ENCODE results near the gene DLG1. TPM values are rescaled to one million over a fixed set of nuclear protein-coding genes. Genes with fewer than 3 reads are reported as not detected.

DLG1 gene
- total RNA-seq, 2 experiments from 2014 or later, result 72.2 to 76.6 TPM

DNA sequence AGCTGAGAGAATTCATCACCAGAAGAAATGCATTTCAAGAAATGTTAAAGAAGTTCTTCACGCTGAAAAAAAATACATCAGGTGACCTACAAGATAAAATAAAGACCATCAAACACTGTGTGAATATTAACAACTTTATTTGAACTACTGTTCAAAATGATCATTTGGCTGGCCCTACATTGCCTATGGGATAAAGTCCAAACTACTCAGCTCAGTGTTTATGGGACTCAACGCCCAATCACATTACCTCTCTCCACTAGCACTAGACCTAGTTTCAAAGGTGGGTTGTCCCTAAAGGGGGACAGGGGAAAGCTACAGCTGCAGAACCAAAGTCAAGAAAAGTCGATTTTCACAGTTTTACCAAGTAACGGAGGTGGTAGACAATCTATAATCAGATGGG, 62.0 kb downstream of the DLG1 start:
- Mint-ChIP-seq H3K4me3 (no peak overlapping the region), H3K36me3 (ENCODE audit: low read depth) (peaks cover 56% of the 10 kb centered on the region), H3K4me1 (ENCODE audit: low read depth) (peaks cover 9% of the 10 kb centered on the region), H3K27ac (no peak overlapping the region), H3K9me3 (ENCODE audit: insufficient read depth) (peaks cover 24% of the 10 kb centered on the region), H3K27me3 (ENCODE audit: low read depth) (no peaks in the 10 kb centered on the region)
- no peak for DNase-seq
- CTCF ChIA-PET, result interaction anchor here (0.8 to 0.9 kb wide), 2 partner anchors 265 to 266 kb away, joined by 3 read pairs; no protein-coding TSS in a partner anchor
- ATAC-seq, result no peak
- POLR2A ChIA-PET, result no interaction called here

DNA sequence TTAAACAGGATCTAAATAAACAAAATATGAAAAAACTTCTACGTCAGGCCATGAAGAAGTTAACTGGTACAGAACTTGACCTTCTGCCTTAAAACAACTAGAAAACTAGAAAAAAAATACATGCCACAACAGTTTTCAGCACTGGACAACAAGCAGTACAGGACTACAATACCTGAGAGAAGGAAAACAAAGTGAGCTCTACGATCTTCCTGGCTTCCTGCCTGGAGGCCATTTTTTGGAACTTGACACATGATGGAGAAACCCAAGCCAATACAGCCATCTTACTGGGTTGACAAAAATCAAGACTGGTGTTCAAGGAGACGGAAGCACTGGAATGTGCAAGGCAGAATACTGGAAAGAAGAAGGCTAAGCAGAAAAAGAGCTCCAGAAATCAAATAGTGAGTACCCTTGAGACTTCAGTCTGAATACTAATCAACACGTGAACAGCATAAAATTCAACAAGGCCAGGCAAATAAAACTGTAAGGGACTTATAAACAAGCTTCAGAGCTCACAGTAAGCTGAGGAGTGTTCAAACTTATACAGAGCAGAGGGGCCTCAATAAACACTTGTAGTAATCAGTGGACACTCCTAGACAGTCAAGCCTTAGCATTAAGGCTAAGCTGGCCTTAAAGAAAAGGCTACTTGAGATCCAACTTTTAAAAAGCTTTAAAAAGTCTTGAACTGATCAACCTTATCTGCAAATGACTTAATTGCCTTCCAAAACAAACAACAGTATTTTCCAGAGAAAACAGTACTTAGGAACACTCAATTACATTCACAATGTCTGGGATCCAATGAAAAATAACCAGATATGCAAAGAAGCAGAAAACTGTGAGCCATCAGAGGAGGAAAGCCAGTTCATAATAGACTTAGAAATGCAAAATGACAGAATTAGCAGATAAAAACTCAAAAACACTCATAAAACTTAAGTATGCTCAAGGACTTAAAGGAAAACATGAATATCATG, 63.2 kb downstream of the DLG1 start:
- no peak for ATAC-seq
- Mint-ChIP-seq H3K9me3 (ENCODE audit: insufficient read depth) (peaks cover 13% of the 10 kb centered on the region), H3K4me3 (no peak overlapping the region), H3K36me3 (ENCODE audit: low read depth) (peaks cover 48% of the 10 kb centered on the region), H3K27ac (no peak overlapping the region), H3K4me1 (ENCODE audit: low read depth) (peaks cover 9% of the 10 kb centered on the region), H3K27me3 (ENCODE audit: low read depth) (no peaks in the 10 kb centered on the region)
- POLR2A ChIA-PET, result interaction anchor here (0.5 to 0.6 kb wide), 2 partner anchors 24 to 67 kb away, joined by 3 read pairs; no protein-coding TSS in a partner anchor
- CTCF ChIA-PET, result interaction anchor here (1.4 to 1.7 kb wide), 2 partner anchors 11 to 21 kb away, joined by 3 to 4 read pairs; no protein-coding TSS in a partner anchor
- no peak for DNase-seq

DNA sequence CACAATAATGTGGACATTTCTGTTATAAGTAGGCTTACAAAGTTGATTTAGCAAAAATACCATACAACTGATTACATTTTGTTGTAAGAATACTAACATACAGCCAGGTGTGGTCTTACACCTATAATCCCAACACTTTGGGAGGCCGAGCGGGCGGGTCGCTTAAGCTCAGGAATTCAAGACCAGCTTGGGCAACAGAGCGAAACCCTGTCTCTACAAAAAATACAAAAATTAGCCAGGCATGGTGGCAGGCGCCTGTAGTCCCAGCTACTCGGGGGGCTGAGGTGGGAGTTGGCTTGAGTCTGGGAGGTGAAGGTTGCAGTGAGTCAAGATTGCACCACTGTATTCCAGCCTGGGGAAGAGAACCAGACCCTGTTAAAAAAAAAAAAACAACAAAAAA, 67.1 kb downstream of the DLG1 start:
- Mint-ChIP-seq H3K27me3 (ENCODE audit: low read depth) (no peaks in the 10 kb centered on the region), H3K36me3 (ENCODE audit: low read depth) (peaks cover 27% of the 10 kb centered on the region), H3K4me3 (no peak overlapping the region), H3K9me3 (ENCODE audit: insufficient read depth) (no peaks in the 10 kb centered on the region), H3K4me1 (ENCODE audit: low read depth) (peaks cover 8% of the 10 kb centered on the region), H3K27ac (no peak overlapping the region)
- ATAC-seq (no peak), DNase-seq (no peak)
- ChIA-PET POLR2A (no interaction called here), CTCF (interaction anchor here (1.1 to 1.3 kb wide), 3 partner anchors 9 to 26 kb away, joined by 3 to 4 read pairs (median 3); no protein-coding TSS in a partner anchor)

DNA sequence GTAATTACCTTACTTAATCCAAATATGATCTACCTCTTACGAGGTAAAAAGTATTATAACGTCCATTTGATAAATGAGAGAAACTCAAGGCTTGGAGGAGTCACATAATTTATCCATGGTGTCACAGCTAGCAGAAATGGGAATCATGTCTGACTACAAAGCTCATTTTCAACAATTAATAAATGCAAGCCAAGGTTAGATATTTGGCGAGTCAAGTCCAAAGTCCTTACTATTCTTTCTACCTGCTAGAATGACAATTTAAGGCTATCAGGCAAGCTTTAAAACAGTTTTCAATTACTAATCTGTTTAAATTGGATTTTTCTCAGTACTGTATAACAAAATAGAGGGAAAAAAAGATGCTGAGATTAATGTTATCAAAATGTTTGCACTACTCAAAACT, 68.6 kb downstream of the DLG1 start:
- ChIA-PET CTCF (interaction anchor here (1.7 kb wide), 1 partner anchor 28 kb away, joined by 4 read pairs; no protein-coding TSS in a partner anchor), POLR2A (no interaction called here)
- peaks cover 8% of the 10 kb centered on the region for H3K4me1 Mint-ChIP-seq (ENCODE audit: low read depth)
- H3K27me3 Mint-ChIP-seq (ENCODE audit: low read depth), result no peaks in the 10 kb centered on the region
- H3K4me3 Mint-ChIP-seq, result no peak overlapping the region
- DNase-seq (no peak), ATAC-seq (no peak)
- H3K36me3 Mint-ChIP-seq (ENCODE audit: low read depth), result peaks cover 13% of the 10 kb centered on the region
- no peak overlapping the region for H3K27ac Mint-ChIP-seq
- no peaks in the 10 kb centered on the region for H3K9me3 Mint-ChIP-seq (ENCODE audit: insufficient read depth)

DNA sequence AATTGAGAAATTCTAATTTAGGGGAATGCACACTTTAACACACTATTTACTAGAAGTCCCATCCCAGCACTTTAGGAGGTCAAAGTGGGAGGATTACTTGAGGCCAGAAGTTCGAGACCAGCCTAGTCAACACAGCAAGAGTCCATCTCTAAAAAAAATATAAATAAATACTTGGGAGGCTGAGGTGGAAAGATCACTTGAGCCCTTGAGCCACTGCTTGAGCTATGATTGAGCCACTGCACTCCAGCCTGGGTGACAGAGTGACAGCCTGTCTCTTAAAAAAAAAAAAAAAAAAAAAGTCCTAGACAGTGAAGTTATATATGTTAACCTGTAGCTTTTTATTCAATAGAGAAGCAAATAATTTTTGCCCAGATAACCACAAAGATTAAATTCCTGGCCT, 69.2 kb downstream of the DLG1 start:
- Mint-ChIP-seq H3K4me1 (ENCODE audit: low read depth) (peaks cover 8% of the 10 kb centered on the region), H3K27ac (no peak overlapping the region), H3K4me3 (no peak overlapping the region), H3K36me3 (ENCODE audit: low read depth) (peaks cover 9% of the 10 kb centered on the region), H3K27me3 (ENCODE audit: low read depth) (no peaks in the 10 kb centered on the region), H3K9me3 (ENCODE audit: insufficient read depth) (no peaks in the 10 kb centered on the region)
- no peak for ATAC-seq
- POLR2A ChIA-PET, result no interaction called here
- CTCF ChIA-PET, result interaction anchor here (1.7 kb wide), 1 partner anchor 28 kb away, joined by 4 read pairs; no protein-coding TSS in a partner anchor
- no peak for DNase-seq

DNA sequence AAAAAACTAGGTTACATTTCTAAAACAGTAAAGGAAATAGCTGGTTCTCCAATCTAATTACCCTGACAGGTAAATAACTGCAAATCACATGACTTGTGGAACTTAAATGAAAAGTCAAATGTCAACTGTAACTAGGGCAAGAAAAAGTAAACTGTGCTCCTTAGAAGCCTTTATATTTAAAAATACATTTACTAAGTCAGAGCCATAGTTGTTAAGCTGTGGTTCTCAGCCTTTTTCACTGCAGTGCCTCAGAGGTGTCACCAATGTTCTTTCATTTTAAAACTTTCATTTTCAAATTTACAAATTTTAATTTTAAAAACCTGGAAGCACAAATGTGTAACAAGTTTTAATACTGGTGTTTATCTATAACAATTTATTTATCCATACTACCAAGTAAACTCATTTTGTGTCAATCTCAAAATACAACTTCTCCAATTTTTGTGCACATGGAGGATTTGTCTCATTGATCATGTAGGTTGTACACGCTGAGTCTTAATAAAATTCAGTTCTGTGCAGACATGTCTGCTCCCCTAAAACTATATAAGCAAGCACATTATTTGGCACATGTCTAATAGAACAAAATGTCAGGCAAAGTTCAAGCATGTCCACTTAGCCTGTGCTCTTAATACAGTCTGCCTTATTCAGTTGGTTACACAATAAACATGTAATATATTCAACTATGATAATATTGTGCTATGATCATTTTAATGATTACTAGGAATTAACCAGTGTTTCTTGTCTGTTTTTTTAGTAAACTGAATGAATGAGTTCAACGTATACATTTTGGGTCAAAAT, 70.4 kb downstream of the DLG1 start:
- DNase-seq (no peak), ATAC-seq (no peak)
- H3K4me1 Mint-ChIP-seq (ENCODE audit: low read depth), result peaks cover 8% of the 10 kb centered on the region
- peaks cover 3% of the 10 kb centered on the region for H3K36me3 Mint-ChIP-seq (ENCODE audit: low read depth)
- POLR2A ChIA-PET, result no interaction called here
- H3K9me3 Mint-ChIP-seq (ENCODE audit: insufficient read depth), result no peaks in the 10 kb centered on the region
- H3K27ac Mint-ChIP-seq, result no peak overlapping the region
- H3K27me3 Mint-ChIP-seq (ENCODE audit: low read depth), result no peaks in the 10 kb centered on the region
- no peak overlapping the region for H3K4me3 Mint-ChIP-seq
- CTCF ChIA-PET, result interaction anchor here (1.0 to 2.8 kb wide), 4 partner anchors 29 to 282 kb away, joined by 3 to 9 read pairs (median 5); no protein-coding TSS in a partner anchor

DNA sequence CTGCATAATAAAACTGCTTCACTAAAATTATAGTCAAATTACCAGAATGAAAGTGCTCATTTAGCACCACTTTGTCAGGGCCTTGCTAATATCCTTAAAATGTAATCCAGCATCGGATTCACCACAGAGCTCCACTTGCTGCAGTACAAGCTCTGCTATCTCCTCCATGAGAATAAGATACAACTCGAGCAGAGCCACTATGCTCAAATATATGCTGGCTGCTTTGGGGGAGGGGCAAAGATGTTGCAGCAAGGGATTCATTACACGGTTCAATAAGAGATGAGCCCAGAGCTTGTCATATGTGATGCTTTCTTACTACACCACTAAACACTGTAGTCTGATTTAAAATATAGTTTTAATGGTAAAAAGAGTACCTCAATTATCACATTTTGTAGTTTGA, 72.2 kb downstream of the DLG1 start:
- DNase-seq, result no peak
- Mint-ChIP-seq H3K27ac (no peak overlapping the region), H3K9me3 (ENCODE audit: insufficient read depth) (no peaks in the 10 kb centered on the region), H3K36me3 (ENCODE audit: low read depth) (no peaks in the 10 kb centered on the region), H3K27me3 (ENCODE audit: low read depth) (no peaks in the 10 kb centered on the region), H3K4me1 (ENCODE audit: low read depth) (peaks cover 8% of the 10 kb centered on the region), H3K4me3 (no peak overlapping the region)
- POLR2A ChIA-PET, result no interaction called here
- CTCF ChIA-PET, result interaction anchor here (2.0 to 2.8 kb wide), 4 partner anchors 31 to 287 kb away, joined by 8 to 17 read pairs (median 11); no protein-coding TSS in a partner anchor
- no peak for ATAC-seq

DNA sequence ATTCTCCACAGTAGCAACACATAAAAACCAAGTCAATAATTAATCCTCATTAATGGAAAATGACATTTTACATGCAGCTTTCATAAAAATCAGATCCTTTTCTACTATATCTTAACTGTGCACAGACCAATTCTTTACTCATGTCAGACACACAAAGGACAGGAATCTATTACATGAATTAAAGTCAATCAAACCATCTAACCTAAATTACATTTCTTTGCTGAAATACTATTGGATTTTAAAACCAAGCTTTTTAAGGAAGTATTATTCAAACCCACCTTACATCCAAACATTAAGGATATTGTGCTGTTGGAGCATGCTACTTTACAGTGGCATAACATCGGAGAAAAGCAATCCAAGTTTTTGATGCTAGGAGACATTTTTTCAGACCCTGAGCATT, 72.8 kb downstream of the DLG1 start:
- DNase-seq (no peak), ATAC-seq (no peak)
- no peak overlapping the region for H3K4me3 Mint-ChIP-seq
- H3K9me3 Mint-ChIP-seq (ENCODE audit: insufficient read depth), result no peaks in the 10 kb centered on the region
- peaks cover 8% of the 10 kb centered on the region for H3K4me1 Mint-ChIP-seq (ENCODE audit: low read depth)
- no peak overlapping the region for H3K27ac Mint-ChIP-seq
- no peaks in the 10 kb centered on the region for H3K36me3 Mint-ChIP-seq (ENCODE audit: low read depth)
- CTCF ChIA-PET, result interaction anchor here (1.6 to 3.7 kb wide), 6 partner anchors 21 to 288 kb away, joined by 4 to 21 read pairs (median 11); no protein-coding TSS in a partner anchor
- H3K27me3 Mint-ChIP-seq (ENCODE audit: low read depth), result no peaks in the 10 kb centered on the region
- POLR2A ChIA-PET, result no interaction called here

DNA sequence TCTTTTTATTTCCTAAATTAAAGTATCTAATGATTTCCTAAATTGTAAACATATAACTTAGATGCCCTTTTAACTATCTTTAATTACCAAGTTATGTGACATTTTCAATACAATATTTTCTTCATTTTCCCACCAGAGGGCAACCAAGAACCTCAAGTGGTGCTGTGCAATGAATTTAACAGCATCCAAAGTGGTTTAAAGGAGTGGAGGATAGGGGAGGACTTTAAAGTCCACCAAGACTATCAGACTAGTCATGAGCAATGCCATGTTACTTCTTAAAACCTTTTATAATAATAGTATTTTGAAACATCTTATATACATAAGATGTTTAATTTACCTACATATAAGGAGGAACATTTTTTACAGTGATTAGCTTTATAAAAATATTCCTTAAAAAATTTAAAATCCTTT, 74.4 kb downstream of the DLG1 start:
- no peaks in the 10 kb centered on the region for H3K9me3 Mint-ChIP-seq (ENCODE audit: insufficient read depth)
- ChIA-PET POLR2A (no interaction called here), CTCF (interaction anchor here (0.6 to 4.5 kb wide), 11 partner anchors 11 to 289 kb away, joined by 3 to 26 read pairs (median 4); no protein-coding TSS in a partner anchor)
- DNase-seq (no peak), ATAC-seq (no peak)
- H3K4me1 Mint-ChIP-seq (ENCODE audit: low read depth), result peaks cover 8% of the 10 kb centered on the region
- H3K36me3 Mint-ChIP-seq (ENCODE audit: low read depth), result no peaks in the 10 kb centered on the region
- no peaks in the 10 kb centered on the region for H3K27me3 Mint-ChIP-seq (ENCODE audit: low read depth)
- H3K27ac Mint-ChIP-seq, result no peak overlapping the region
- H3K4me3 Mint-ChIP-seq, result no peak overlapping the region

DNA sequence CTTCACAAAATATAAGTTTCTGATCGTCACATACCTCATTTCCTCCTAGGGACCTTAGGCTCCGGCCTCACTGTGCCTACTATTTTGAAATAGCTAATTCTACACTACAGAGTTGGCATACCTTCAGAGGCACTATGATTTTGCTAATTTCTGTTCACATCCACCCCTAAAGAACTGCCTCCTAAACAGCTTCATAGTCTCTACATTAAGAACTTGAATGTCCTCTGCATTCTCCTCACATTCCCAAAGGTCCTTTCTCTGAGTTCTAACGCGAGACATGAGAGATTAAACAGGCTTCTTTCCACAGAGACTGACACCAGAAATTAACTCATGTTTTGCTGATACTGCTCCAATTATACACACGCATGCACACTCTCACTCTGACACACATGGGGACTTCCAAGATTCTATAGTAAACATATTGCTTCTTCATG, 75.5 kb downstream of the DLG1 start:
- ChIA-PET CTCF (interaction anchor here (0.9 to 4.5 kb wide), 9 partner anchors 13 to 288 kb away, joined by 3 to 26 read pairs (median 6); no protein-coding TSS in a partner anchor), POLR2A (no interaction called here)
- no peak overlapping the region for H3K27ac Mint-ChIP-seq
- no peaks in the 10 kb centered on the region for H3K36me3 Mint-ChIP-seq (ENCODE audit: low read depth)
- H3K4me1 Mint-ChIP-seq (ENCODE audit: low read depth), result peaks cover 3% of the 10 kb centered on the region
- ATAC-seq (no peak), DNase-seq (no peak)
- no peaks in the 10 kb centered on the region for H3K9me3 Mint-ChIP-seq (ENCODE audit: insufficient read depth)
- H3K27me3 Mint-ChIP-seq (ENCODE audit: low read depth), result no peaks in the 10 kb centered on the region
- no peak overlapping the region for H3K4me3 Mint-ChIP-seq

DNA sequence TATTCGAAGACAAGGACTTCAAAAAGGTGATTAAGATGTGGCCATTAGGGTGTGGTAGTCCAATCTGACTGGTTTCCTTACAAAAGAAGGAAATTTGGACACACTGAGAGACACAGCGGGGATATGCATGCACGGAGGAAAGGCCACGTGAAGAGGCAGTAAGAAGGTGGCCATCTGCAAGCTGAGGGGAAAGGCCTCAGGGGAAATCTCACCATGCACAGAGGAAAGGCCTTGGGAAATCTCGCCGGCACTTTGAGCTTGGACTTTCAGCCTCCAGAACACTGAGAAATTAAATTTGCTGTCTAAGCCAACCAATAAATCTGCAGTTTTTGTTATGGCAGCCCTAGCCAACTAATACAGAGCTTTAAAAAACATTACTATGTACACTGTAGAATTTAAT, 78.8 kb downstream of the DLG1 start:
- peaks cover 3% of the 10 kb centered on the region for H3K36me3 Mint-ChIP-seq (ENCODE audit: low read depth)
- no peaks in the 10 kb centered on the region for H3K4me1 Mint-ChIP-seq (ENCODE audit: low read depth)
- no peaks in the 10 kb centered on the region for H3K27me3 Mint-ChIP-seq (ENCODE audit: low read depth)
- DNase-seq (no peak), ATAC-seq (no peak)
- ChIA-PET POLR2A (no interaction called here), CTCF (interaction anchor here (1.7 kb wide), 1 partner anchor 32 kb away, joined by 3 read pairs; no protein-coding TSS in a partner anchor)
- H3K4me3 Mint-ChIP-seq, result no peak overlapping the region
- H3K9me3 Mint-ChIP-seq (ENCODE audit: insufficient read depth), result no peaks in the 10 kb centered on the region
- no peak overlapping the region for H3K27ac Mint-ChIP-seq

Data from activated CD8-positive, alpha-beta T cell treated with anti-CD3 and anti-CD28 coated beads, Interleukin-2, amount 10 ng/mL, durations not matched to agents 7 days and 5 days (primary cell).